Activated CD4-positive, alpha-beta T cell treated with anti-CD3 and anti-CD28 coated beads, Interleukin-2, Interleukin-6, amounts not matched to agents 100 ng/mL and 50 ng/mL, durations not matched to agents 16 hours and 8 hours (primary cell): Measurements from ENCODE around the gene ZNF554.
"Not testable (repeated sequence)": the region's sequence is repeated elsewhere in the genome, so short reads cannot be mapped to it uniquely, and the experiment has no call there.

Experiments
- DNase-seq: peaks from one replicate; pipeline ENCODE4 v3.0.0-alpha.2; 2020

ZNF554 gene

DNA sequence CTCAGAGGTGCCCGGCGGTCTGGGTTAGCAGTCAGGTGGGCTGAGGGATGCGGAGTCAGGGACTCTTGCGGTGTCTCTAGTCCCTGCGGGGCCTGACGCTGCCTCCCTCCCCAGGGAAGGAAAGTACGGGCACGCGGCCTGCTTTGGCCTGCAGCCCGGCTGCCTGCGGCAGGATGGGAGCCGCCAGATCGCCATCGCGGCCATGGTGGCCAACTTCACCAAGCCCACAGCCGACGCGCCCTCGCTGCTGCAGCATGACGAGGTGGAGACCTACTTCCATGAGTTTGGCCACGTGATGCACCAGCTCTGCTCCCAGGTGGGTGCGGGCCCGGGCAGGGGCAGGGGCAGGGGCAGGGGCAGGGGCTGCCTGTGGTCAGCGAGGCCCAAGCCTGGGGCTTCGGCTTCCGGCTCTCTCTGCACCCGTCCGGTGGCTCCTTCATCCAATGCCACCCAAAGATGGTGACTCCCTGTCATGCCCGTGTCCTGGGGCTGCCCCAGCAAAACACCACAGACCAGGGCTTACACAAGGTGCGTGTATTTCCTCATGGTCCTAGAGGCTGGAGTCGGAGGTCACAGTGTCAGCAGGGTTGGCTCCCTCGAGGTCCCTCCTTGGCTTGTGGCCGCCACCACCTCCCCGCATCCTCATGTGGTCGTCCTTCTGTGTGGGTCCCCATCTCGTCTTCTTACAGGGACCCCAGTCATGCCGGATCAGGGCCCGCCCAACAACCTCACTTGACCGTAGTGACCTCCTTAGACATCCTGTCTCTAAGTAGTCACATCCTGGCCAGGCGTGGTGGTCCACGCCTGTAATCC is 11.3 kb upstream of the ZNF554 start:
- DNase-seq: no peak

DNA sequence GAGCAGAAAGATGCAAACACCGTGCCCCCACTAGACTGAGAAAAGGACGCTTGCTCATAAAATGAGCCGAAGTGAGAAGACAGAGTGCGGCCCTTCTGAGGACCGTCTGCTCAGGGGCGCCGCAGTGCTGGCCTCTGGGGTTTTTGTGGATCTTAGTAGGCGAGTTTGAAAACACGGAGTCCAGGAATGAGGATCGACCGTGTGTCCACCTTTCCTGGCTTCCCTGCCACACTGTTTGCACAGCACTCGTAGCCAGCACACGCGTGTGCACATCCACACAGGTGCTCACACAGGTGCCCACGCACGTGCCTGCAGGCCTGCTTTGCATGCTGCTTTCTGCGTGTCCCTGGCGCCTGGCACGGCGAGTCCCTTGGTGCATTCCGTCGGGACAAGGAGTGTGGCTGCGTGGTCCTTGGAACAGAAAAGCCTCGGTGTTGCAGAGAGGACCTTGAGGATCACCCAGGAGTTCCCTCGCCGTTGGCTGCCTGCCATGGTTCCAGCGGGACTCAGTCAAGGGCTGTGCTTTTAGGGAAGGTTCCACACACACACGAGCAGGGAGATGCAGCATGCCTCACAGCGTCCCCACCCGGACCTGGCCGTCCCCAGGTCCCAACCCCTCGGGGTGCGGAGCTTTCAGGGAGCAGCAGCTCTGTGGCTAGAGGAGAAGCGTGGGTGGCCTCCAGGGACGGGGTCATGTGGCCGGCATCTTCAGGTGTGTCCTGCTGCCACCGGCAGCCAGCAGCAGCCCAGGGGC is 10.1 kb upstream of the ZNF554 start:
- no peak for DNase-seq

DNA sequence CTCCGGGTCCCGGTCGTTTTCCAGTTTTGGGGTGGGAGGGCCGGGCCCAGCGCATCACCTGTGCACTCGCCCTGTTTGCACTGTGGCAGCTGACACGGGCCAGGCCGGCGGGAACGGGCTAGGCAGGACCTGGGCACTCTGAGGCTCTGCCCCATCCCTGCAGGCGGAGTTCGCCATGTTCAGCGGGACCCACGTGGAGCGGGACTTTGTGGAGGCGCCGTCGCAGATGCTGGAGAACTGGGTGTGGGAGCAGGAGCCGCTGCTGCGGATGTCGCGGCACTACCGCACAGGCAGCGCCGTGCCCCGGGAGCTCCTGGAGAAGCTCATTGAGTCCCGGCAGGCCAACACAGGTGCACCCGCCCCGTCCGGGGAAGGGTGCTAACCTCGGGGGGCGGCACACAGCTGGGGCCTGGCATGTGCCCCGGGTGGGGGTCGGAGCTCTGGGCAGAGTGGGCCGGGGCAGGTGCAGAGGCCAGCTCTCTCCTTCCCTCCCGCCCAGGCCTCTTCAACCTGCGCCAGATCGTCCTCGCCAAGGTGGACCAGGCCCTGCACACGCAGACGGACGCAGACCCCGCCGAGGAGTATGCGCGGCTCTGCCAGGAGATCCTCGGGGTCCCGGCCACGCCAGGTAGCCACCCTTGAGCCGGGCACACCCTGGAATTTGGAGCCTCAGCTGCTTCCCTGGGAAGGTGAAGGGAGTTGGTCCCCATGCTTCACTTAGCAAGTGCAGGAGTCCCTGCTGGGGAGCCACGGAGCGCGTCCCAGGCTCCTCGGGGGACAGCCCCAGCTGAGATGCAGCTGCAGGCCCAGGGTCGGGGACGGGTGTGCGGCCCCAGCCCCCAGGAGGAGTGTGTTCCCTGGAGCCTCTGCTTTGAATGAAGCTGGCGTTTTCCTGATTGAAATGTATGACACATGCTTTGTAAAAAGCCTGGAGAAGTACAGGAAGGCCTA is 9.3 kb upstream of the ZNF554 start:
- DNase-seq: no peak

DNA sequence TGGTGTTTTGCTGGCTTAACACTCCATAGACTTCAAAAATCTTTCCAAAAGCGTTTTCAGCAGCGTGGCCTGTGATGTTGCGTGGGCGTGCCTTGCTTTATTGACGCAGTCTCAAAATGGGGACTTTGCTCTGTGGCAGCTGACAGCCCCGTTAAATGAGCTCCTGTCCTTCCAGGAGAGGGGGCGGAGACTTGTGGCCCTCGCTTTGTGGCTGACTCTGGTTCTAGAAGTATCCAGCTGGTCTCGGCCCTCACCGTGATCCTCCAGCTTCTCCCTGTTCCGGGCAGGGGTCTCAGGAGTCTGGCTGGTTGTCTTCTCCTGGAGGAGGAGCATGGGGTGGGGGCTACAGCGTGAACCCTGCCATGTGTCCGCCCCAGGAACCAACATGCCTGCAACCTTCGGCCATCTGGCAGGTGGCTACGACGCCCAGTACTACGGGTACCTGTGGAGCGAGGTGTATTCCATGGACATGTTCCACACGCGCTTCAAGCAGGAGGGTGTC is 8.4 kb upstream of the ZNF554 start:
- DNase-seq: no peak

DNA sequence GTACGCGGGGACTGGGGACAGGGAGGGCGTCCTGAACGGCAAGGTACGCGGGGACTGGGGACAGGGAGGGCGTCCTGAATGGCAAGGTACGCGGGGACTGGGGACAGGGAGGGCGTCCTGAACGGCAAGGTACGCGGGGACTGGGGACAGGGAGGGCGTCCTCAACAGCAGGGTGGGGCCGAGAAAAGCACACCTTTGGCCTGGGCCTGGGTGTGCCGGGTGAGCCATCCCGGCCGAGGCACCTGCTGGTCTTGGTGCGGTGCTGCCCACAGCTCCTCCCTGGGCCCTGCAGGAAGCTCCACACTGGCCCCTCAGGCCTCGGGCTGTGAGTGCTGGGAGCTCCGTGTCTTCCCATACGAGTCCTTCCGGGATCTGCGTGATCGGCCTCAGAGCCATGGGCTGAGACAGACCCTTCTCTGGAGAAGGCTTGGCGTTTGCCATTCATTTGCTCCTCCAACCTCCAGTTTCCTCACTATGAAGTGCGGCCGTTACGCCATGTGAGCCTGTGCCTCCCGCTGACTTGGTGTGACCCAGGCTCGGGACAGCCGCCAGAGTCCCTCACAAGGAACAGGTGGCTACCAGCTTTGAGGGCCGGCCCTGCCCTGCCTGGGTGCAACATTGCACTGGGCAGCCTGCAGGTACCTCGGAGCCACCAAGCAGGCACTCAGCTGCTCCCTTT is 7.8 kb upstream of the ZNF554 start:
- DNase-seq: no peak

DNA sequence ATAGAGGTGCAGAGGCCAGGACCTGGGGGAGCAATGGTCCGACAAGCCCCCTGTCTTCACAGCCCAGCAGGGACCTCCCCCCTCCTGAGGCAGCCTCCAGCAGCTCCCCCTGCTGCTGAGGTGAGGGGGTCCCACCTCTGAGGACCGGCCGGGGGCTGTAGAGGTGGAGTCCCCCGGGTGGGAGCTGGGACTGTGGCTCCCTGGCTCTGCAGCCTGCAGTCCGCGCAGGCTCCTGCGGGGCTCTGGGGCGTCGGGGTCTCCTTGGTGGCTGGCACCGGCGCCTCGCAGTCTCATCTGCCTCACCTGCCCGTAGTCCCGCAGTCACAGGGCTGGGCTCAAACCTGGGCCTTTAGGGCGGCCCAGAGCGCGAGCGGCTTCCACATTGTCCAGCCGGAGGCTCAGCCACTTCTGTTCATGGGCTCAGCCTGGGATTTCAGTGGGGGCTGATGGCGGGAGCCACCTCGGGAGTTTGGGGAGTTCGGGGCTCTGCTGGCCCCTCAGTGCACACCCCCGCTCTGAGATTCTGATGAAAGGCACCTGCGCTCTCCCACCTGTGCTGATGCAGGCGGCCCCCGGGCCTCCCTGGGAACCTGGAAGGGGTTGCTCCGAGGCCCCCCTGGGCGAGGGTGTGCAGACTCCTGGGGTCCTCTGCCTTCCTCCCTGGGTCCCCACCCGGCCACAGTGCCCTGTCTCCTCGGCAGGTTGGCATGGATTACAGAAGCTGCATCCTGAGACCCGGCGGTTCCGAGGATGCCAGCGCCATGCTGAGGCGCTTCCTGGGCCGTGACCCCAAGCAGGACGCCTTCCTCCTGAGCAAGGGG is 7.0 kb upstream of the ZNF554 start:
- DNase-seq: no peak

DNA sequence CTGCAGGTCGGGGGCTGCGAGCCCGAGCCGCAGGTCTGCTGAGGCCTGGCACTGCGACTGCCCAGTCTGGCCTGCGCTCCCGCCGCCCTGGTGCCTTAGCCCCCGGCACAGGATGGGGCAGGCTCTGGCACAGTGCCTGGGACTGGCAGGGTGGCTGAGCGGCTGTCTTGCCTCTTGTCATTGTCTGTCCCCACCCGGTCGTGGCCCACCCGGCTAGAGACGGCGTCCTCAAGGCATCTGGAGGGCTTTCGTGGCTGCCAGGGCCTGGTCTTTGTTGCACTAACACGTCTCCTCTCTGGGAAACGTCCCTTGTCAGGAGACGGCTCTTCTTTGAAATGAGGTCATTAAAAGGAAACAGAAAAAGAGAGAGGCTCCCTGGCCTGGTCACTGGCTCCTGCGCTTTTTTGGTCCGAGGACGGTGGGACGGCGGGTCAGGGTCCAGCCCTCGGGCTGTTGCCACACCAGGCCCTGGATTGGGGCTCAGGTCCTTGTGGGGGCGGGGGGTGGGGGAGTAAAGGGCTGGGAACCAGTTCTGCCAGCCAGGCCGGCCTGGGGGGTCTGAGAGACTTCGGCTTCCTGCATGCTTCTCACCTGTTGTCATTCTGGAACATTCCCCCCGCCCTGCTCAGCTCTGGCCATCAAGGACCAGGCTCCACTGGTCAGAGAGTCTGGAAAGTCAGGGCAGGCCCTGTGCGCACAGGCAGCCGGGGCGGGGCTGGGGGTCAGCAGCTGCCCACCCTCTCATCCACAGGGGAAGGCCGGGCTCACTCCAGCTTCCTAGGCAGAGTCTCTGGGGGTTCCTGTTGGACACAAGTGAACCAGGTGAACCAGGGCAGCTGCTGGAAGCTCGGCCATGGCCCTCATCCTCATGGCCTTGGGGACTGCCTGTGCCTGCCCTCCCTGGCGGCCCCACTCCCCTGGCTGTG is 6.2 kb upstream of the ZNF554 start:
- DNase-seq: no peak

DNA sequence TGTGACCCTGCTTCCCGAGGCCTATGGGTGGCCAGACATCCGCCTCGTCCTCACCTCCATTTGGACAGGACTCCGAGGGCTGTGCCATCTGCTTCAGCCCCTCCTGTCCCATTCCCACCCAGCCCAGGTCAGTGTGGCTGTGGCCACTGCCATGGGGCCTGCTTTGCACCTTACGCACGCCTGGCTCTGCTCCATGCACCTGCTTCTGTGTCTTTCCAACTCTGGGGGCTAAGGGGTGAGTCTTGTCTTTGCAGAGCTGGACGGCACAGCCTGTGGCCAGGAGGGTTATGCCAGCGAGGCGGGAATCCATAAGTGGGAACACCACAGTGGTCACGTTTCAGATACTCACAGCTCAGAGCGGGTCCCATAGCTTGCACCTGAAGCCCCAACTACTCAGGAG is 5.2 kb upstream of the ZNF554 start:
- DNase-seq: no peak

DNA sequence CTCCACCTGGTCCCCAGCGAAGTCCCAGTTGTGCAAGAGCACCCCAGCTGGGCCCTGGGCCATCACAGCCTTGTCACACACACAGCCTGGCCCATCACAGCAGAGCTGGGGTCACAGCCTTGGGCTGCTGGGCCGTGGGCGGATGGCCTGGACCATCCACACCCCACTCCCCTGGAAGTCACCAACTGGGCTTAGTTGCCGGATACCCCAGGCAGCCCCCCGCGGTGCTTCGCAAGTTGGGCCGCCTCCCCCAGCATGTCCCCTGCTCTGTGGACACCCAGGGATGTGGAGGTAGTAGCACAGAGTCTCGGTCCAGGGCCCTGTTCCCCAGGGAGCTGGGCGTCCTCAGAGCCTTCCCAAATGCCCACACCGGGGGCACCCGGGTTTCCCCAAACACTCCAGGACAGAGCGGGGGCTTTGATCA is 4.5 kb upstream of the ZNF554 start:
- no peak for DNase-seq

DNA sequence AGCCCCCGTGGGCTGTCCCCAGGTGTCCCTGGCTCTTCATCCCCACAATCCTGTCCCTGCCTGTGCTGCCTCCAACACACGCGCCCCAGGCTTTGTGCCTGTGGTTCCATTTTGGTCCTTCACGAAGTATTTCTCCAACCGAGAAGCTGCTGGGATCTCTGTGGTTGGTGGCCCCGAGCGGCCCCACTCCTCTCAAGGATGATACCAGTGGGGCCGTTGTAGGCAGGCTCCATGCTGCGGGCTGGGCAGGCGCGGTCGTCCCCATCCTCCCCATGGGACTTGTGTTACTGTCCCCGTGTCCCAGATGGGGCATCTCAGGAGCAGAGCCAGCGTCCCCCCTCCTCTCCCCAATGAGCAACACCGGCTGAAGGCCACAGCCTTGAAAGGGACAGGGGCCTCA is 3.7 kb upstream of the ZNF554 start:
- DNase-seq: no peak

DNA sequence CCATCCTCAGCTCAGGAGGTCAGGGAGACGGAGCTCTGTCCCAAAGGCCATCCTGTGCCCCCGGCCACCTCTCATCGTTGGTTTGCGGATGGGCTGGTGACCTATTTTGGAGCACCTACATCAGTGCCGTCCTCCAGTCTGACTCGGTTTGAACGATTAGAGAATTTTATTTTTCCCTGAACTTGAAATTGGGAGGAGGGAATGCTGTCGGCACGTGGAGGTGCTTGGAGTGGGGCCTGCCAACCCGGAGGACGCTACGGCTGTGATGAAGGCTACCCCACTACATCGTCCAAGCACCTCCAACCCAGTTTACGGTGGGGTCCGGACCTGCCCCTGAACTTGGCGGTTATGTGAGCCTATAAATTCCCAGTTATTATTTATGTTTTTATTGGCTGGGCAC is 3.0 kb upstream of the ZNF554 start:
- DNase-seq: no peak

DNA sequence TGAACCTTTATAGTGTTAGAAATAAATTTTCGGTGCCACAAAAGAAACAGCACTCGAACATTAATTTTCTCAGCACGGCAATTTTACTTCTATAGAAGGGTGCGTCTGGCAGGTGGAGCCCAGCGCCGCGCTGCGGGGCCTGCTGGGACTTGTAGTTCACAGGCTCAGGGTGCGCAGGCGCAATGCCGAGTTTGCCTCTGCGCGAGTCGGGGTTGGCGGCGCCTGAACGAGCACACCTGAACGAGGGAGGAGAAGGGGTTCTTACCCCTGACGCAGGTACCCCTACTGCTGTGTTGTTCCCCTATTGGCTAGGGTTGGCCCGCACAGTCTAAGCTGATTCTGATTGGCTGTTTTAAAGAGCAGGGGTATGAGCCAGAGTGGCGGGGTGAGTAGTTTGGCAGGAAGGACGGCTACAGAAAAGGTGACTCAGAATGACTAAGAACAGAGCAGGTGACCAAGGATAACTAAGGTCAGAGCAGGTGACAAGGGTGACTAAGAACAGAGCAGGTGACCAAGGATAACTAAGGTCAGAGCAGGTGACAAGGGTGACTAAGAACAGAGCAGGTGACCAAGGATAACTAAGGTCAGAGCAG is 2.3 kb upstream of the ZNF554 start:
- DNase-seq: not testable (repeated sequence)

DNA sequence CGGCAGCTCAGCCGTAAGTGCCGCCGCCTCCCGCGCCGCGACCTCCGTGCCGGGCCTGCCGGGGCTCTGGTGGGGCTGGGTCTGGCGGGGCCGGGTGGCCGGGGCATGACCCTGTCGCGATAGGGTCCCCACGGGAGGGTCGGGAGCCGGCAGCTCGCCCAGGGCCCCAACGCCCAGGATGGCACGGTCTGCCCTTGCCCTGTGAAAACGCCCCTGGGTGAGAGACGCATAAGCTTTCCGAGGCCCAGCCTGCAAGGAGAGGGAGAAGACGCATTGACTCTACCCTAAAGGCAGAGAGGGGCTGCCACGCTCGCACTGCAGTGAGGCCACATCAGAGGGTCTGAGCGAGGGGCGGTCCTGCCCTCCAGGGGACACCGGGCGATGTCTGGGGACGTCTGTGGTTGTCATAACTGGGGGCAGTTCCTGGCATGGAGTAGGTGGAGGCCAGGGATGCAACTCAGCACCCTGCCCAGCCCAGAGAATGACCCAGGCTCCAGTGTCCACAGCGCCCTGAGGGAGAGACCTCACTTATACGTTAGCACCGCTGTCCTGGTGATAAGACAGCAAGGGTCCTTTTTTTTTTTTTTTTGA is 539 bp downstream of the ZNF554 start:
- no peak for DNase-seq

DNA sequence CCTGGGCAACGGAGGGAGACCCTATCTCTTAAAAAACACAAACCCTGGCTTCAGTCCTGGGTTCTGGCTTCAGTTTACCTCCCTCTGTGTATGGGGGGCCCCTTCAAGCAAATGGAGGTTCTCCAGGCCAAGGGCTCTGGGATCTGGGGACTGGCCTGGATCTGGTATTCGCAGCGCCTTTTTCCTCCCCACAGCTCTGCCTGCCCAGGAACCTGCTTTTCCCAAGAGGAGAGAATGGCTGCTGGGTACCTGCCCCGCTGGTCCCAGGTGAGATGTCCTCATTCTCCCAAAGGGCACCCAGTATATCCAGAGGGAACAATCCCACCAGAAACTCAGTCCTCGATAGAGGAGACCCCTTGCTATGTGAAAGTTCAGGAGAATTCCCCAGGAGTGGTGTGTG is 3.2 kb downstream of the ZNF554 start:
- no peak for DNase-seq

DNA sequence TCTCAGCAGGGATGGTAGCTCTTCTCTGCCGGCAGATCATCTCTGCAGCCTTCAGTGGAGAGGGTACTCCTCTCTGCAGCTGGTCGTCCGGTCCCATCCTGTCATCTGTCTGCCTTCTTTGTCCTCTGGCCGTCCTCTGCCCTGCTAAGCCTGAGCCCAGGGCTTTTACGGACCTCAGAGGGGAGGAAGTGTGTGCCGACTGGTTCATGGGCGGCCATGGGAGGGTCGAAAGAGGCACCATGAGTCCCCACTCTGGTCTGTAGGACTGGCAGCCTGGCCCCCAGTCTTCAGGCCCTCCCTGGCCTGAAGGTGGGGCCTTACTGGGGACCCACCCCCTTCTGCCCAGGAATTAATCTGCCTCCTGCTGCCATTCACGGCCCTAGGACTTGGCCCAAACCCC is 4.0 kb downstream of the ZNF554 start:
- DNase-seq: no peak

DNA sequence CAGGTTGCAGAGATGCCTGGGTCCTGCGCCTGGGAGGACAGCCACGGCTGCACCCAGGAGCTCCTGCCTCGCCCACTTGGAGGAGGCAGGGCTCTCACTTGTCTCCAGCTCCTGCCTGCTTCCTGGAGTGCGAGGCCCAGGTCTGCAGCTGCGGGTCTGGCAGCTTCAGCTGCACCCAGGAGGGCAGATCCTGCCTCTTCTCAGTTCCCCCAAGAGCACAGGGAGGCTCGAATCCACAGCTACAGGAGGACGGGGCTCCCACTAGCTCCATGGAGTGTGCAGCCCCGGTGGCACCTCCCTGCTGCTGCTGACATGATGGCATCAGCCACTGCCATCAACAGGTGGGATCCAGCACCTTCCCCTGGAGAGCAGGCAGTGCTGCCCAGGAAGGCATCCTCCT is 4.5 kb downstream of the ZNF554 start:
- no peak for DNase-seq

DNA sequence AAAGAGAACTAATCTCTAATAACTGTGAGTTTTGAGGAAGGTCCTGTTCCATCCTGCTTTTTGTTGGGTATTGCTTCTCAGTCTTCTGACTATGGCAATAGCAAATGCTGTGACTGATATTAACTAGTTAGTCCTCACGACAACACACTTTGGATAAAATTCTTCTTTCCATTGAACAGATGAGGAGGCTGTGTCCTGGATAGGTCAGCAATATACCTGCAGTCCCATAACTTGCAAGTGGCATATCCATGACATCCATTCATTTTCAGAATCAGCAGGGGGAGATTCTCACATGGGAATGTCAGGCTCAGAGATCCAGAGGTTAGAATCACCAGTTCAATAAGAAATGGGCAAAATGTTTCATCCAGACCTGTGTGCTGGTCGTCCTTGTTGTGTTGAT is 7.4 kb downstream of the ZNF554 start:
- DNase-seq: no peak

DNA sequence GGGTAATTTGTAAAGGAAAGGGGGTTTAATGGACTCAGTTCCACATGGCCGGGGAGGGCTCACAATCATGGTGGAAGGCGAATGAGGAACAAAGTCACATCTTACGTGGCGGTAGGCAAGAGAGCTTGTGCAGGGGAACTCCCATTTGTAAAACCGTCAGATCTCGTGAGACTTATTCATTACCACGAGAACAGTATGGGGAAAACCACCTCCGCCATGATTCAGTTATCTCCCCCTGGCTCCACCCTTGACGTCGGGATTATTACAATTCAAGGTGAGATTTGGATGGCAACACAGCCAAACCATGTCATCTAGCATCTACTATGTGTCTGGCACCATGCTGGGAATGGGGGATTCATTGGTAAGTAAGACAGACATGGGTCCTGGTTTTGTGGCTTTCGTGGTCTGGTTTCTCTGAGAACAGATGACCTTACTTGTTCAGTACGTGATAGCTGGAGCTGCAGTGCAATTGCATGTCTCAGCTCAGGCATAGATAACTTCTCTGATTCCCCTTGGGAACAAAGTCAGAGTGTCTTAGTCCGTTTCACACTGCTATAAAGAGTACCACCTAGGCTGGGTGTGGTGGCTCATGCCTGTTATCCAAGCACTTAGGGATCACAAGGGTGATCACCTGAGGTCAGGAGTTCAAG is 8.3 kb downstream of the ZNF554 start:
- no peak for DNase-seq

DNA sequence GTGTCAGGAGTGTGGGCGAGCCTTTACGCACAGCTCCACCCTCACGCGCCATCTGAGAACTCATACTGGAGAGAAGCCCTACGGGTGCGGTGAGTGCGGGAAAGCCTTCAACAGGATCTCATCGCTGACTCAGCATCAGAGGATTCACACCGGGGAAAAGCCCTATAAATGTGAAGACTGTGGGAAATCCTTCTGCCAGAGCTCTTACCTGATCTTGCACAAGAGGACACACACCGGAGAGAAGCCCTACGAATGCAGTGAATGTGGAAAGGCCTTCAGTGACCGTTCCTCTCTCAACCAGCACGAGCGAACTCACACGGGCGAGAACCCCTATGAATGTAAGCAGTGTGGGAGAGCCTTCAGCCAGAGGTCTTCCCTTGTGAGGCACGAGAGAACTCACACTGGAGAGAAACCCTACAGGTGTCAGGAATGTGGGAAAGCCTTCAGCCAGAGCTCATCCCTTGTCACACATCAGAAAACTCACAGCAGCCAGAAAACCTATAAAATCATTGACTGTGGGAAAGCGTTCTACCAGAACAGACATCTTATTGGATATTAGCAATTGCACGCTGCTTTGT is 14.7 kb downstream of the ZNF554 start:
- DNase-seq: no peak
